Measurements from ENCODE around the gene CORT. TPM values are rescaled to one million over a fixed set of nuclear protein-coding genes. Genes with fewer than 3 reads are reported as not detected.

Gene CORT
- polyA plus RNA-seq, 1 donor (not counting 4 experiments of a cell fraction or from before 2014, with no cell fraction given) = 0.17 TPM

DNA sequence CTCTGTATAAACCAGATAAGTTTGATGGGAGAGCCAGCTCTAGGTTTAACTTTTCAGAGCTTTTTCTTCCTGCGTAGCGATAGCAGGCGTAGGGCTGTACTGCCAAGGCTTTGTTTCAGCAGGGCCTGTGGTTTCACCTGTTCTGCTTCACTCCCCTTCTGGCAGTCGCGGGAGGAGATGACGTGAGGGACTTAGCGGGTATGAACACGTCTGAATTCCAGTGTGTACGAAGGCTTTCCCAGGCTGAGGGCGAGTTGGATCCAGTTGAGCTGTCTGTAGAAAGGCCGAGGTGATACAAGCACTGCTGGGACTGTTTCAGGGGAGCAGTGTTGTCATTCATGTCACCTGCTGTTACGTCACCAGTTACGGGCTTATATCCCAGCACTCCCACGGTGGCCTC is 46.1 kb downstream of the CORT start:
- dilution Hi-C loops (cut with MboI; ENCODE audit: extremely low pct_ligation_motif_present, low sequenced_read_pairs) = no loop called here
- Histone ChIP-seq H3K36me3 (ENCODE audit: control insufficient read depth in 2 of 2, extremely low read depth in 1 of 2, insufficient read depth in 2 of 2, low read length in 2 of 2) (peaks cover 2 to 8% of the 10 kb centered on the region in 2 experiments), H3K27ac (ENCODE audit: control insufficient read depth, insufficient read depth, low read length) (peak overlapping the region; percentile 96), H3K27me3 (ENCODE audit: control insufficient read depth, extremely low read depth, insufficient read depth, low read length) (no peaks in the 10 kb centered on the region), H3K4me3 (ENCODE audit: control insufficient read depth in 2 of 3, extremely low read depth in 1 of 3, insufficient read depth in 2 of 3, low read depth in 1 of 3, low read length in 3 of 3) (peak overlapping the region in 2 of 3 experiments; percentile 30 to 52), H3K9me3 (ENCODE audit: control insufficient read depth, low read depth, low read length) (no peaks in the 10 kb centered on the region), H3K4me2 (ENCODE audit: control insufficient read depth, extremely low read depth, insufficient read depth, low read depth, low read length) (peak overlapping the region; percentile 86), H2AFZ (ENCODE audit: control insufficient read depth, low read length) (peak overlapping the region; percentile 60), H3K9me1 (ENCODE audit: control insufficient read depth, extremely low read depth, insufficient read depth, low read length) (no peaks in the 10 kb centered on the region), H3K79me2 (ENCODE audit: control insufficient read depth, insufficient read depth, low read length) (peaks cover 71% of the 10 kb centered on the region), H4K20me1 (ENCODE audit: control insufficient read depth, extremely low read depth, insufficient read depth, low read length) (no peaks in the 10 kb centered on the region), H3K4me1 (ENCODE audit: control insufficient read depth, extremely low read depth, insufficient read depth, low read length) (peaks cover 22% of the 10 kb centered on the region), H3K9ac (ENCODE audit: control insufficient read depth, extremely low read depth, insufficient read depth, low read length) (peak overlapping the region; percentile 86)
- peak; percentile 100 for FAIRE-seq
- TF ChIP-seq EZH2 (IDR thresholded peaks at IDR 0.05; ENCODE audit: low read length) = no peak
- TF ChIP-seq, protein P1, sequence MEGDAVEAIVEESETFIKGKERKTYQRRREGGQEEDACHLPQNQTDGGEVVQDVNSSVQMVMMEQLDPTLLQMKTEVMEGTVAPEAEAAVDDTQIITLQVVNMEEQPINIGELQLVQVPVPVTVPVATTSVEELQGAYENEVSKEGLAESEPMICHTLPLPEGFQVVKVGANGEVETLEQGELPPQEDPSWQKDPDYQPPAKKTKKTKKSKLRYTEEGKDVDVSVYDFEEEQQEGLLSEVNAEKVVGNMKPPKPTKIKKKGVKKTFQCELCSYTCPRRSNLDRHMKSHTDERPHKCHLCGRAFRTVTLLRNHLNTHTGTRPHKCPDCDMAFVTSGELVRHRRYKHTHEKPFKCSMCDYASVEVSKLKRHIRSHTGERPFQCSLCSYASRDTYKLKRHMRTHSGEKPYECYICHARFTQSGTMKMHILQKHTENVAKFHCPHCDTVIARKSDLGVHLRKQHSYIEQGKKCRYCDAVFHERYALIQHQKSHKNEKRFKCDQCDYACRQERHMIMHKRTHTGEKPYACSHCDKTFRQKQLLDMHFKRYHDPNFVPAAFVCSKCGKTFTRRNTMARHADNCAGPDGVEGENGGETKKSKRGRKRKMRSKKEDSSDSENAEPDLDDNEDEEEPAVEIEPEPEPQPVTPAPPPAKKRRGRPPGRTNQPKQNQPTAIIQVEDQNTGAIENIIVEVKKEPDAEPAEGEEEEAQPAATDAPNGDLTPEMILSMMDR (optimal IDR thresholded peaks at IDR 0.05 in 1 of 3, IDR thresholded peaks at IDR 0.05 in 1 of 3, conservative IDR thresholded peaks at IDR 0.05 in 1 of 3; ENCODE audit: extremely low read depth in 1 of 3, insufficient read depth in 2 of 3, low read length in 3 of 3) = no peak
- DNase-seq (ENCODE audit: low read depth, low spot score) = peak; percentile 91

- no peaks in the 10 kb centered on the region for H3K9me3 ChIP-seq (ENCODE audit: control insufficient read depth, low read depth, low read length)
- no peak for DNase-seq (ENCODE audit: low read depth, low spot score)
- TF ChIP-seq, protein P1 (optimal IDR thresholded peaks at IDR 0.05 in 1 of 3, IDR thresholded peaks at IDR 0.05 in 1 of 3, conservative IDR thresholded peaks at IDR 0.05 in 1 of 3; ENCODE audit: extremely low read depth in 1 of 3, insufficient read depth in 2 of 3, low read length in 3 of 3) = no peak
- no peak for TF ChIP-seq EZH2 (IDR thresholded peaks at IDR 0.05; ENCODE audit: low read length)
- no peak overlapping the region for H2AFZ ChIP-seq (ENCODE audit: control insufficient read depth, low read length)
- no peak for FAIRE-seq
- H3K4me2 ChIP-seq (ENCODE audit: control insufficient read depth, extremely low read depth, insufficient read depth, low read depth, low read length) = no peak overlapping the region
- H3K4me3 ChIP-seq (ENCODE audit: control insufficient read depth in 2 of 3, extremely low read depth in 1 of 3, insufficient read depth in 2 of 3, low read depth in 1 of 3, low read length in 3 of 3) = no peak overlapping the region
- dilution Hi-C loops (cut with MboI; ENCODE audit: extremely low pct_ligation_motif_present, low sequenced_read_pairs) = no loop called here
- H3K27me3 ChIP-seq (ENCODE audit: control insufficient read depth, extremely low read depth, insufficient read depth, low read length) = no peaks in the 10 kb centered on the region
- H3K79me2 ChIP-seq (ENCODE audit: control insufficient read depth, insufficient read depth, low read length) = peaks cover 67% of the 10 kb centered on the region
- H3K9me1 ChIP-seq (ENCODE audit: control insufficient read depth, extremely low read depth, insufficient read depth, low read length) = no peaks in the 10 kb centered on the region
- H4K20me1 ChIP-seq (ENCODE audit: control insufficient read depth, extremely low read depth, insufficient read depth, low read length) = no peaks in the 10 kb centered on the region
- peaks cover 22% of the 10 kb centered on the region for H3K4me1 ChIP-seq (ENCODE audit: control insufficient read depth, extremely low read depth, insufficient read depth, low read length)
- peak overlapping the region; percentile 49 for H3K27ac ChIP-seq (ENCODE audit: control insufficient read depth, insufficient read depth, low read length)
- peak overlapping the region; percentile 28 for H3K9ac ChIP-seq (ENCODE audit: control insufficient read depth, extremely low read depth, insufficient read depth, low read length)
- peaks cover 2 to 5% of the 10 kb centered on the region in 2 experiments for H3K36me3 ChIP-seq (ENCODE audit: control insufficient read depth in 2 of 2, extremely low read depth in 1 of 2, insufficient read depth in 2 of 2, low read length in 2 of 2)
Measured at GRCh38 chr1:10497109-10497508, 47.3 kb downstream of the CORT start.

Measured in keratinocyte (primary cell).